A673 (cell line): ENCODE results near the gene SEZ6L. TPM values are rescaled to one million over a fixed set of nuclear protein-coding genes. Genes with fewer than 3 reads are reported as not detected.

Experiments
- BruUV-seq: library from RNA; stranded (reverse); fragments of 400-500 nt; replicated peaks from 2 replicates; lab custom pipeline; 2021; lab: Mats Ljungman, UMichigan
- CTCF ChIA-PET: fragments of 300-600 bp; sonication (Branson Sonifier 250); formaldehyde crosslinking; loops from one replicate; lab custom pipeline; 2022; ENCODE audit warnings: antibody characterized with exemption; lab: Charles Lee
- POLR2A ChIA-PET: fragments of 300-600 bp; sonication (Branson Sonifier 250); formaldehyde crosslinking; loops from one replicate; lab custom pipeline; 2022; ENCODE audit warnings: antibody characterized with exemption; ENCODE audit not compliant: low non-redundant PET; lab: Charles Lee
- DNase-seq: peaks from one replicate; pipeline ENCODE4 v3.0.0-alpha.2; 2015; ENCODE audit warnings: low spot score
- H3K27ac ChIP-seq: fragments of 200-600 bp; sonication (generic); 2 replicates; pipeline ENCODE4 v1.5.1; 2016; ENCODE audit warnings: mixed run types, low read depth, mild to moderate bottlenecking, mixed read lengths, antibody characterized with exemption, low read length; ENCODE audit not compliant: poor library complexity, severe bottlenecking
- H3K27me3 ChIP-seq: fragments of 200-600 bp; sonication (generic); replicated peaks from 2 replicates; pipeline ENCODE4 v1.6.1; 2017; ENCODE audit warnings: mixed run types, low read depth, mild to moderate bottlenecking, mixed read lengths, antibody characterized with exemption, low read length; ENCODE audit not compliant: insufficient read depth, poor library complexity
- H3K36me3 ChIP-seq: fragments of 200-600 bp; sonication (generic); 2 replicates; pipeline ENCODE4 v1.6.1; 2016; ENCODE audit warnings: mixed run types, mild to moderate bottlenecking, mixed read lengths, antibody characterized with exemption, low read length; ENCODE audit not compliant: insufficient read depth, poor library complexity, severe bottlenecking
- H3K4me1 ChIP-seq: fragments of 200-600 bp; sonication (generic); 2 replicates; pipeline ENCODE4 v1.6.1; 2017; ENCODE audit warnings: mixed run types, mild to moderate bottlenecking, mixed read lengths, antibody characterized with exemption, low read length; ENCODE audit not compliant: insufficient read depth, poor library complexity, severe bottlenecking
- H3K4me3 ChIP-seq: fragments of 200-600 bp; sonication (generic); 2 replicates; pipeline ENCODE4 v1.5.1; 2016; ENCODE audit warnings: low read depth, mixed run types, mild to moderate bottlenecking, mixed read lengths, low read length; ENCODE audit not compliant: poor library complexity, severe bottlenecking
- H3K9me3 ChIP-seq: fragments of 200-600 bp; sonication (generic); 2 replicates; pipeline ENCODE4 v1.6.1; 2016; ENCODE audit warnings: mixed run types, low read depth, mild to moderate bottlenecking, mixed read lengths, antibody characterized with exemption, low read length; ENCODE audit not compliant: poor library complexity, severe bottlenecking
- CTCF ChIP-seq: fragments of 300-800, 200-600 bp; sonication (generic); conservative IDR thresholded peaks from 2 replicates; pipeline ENCODE4 v1.5.1; 2017; ENCODE audit warnings: low read depth, mild to moderate bottlenecking, antibody characterized with exemption, low read length, moderate library complexity, mixed read lengths
- EZH2 ChIP-seq: fragments of 200-600 bp; sonication (generic); IDR thresholded peaks from 2 replicates; pipeline ENCODE4 v1.6.1; 2017; ENCODE audit warnings: borderline replicate concordance, low read depth, mild to moderate bottlenecking, mixed read lengths, antibody characterized with exemption, low read length; ENCODE audit not compliant: poor library complexity, severe bottlenecking
- intact Hi-C: fragments of 100-400 bp; cut with micrococcal nuclease; formaldehyde crosslinking; loops from one replicate; pipeline ENCODE4 v1.10.0; 2022; ENCODE audit not compliant: unreplicated experiment
- total RNA-seq: library from RNA; stranded (reverse); gene quantifications from 2 replicates; pipeline ENCODE4 v1.2.3, GENCODE V29; 2021

SEZ6L gene
- total RNA-seq, 1 experiment from 2014 or later = 6.3 TPM

- TF ChIP-seq CTCF = no peak
- TF ChIP-seq EZH2 = no peak
- peak; percentile 12 for DNase-seq
Observed at GRCh38 chr22:26322179-26322905, 153.1 kb downstream of the SEZ6L start.

GRCh38 chr22:26323013-26323412 is 153.8 kb downstream of the SEZ6L start:
- Histone ChIP-seq H3K27ac (no peak overlapping the region), H3K27me3 (no peaks in the 10 kb centered on the region), H3K4me3 (no peak overlapping the region), H3K36me3 (no peaks in the 10 kb centered on the region), H3K9me3 (no peaks in the 10 kb centered on the region), H3K4me1 (no peaks in the 10 kb centered on the region)
- BruUV-seq = no TSS peak
- CTCF ChIA-PET = no interaction called here
- no peak for DNase-seq
- TF ChIP-seq EZH2 (no peak), CTCF (no peak)
- intact Hi-C loops = no loop called here
- POLR2A ChIA-PET = interaction anchor here (0.6 kb wide), 1 partner anchor 10 kb away, joined by 3 read pairs; no protein-coding TSS in a partner anchor

More at GRCh38 chr22:26322179-26322905, 153.1 kb downstream of the SEZ6L start:
- no TSS peak for BruUV-seq
- intact Hi-C loops = no loop called here
- H3K9me3 ChIP-seq = no peaks in the 10 kb centered on the region
- POLR2A ChIA-PET = no interaction called here
- CTCF ChIA-PET = no interaction called here
- H3K27me3 ChIP-seq = peaks cover 4% of the 10 kb centered on the region
- no peaks in the 10 kb centered on the region for H3K36me3 ChIP-seq
- H3K27ac ChIP-seq = no peak overlapping the region
- H3K4me1 ChIP-seq = no peaks in the 10 kb centered on the region
- H3K4me3 ChIP-seq = no peak overlapping the region

GRCh38 chr22:26324150-26324549 is 154.9 kb downstream of the SEZ6L start:
- intact Hi-C loops = no loop called here
- no peaks in the 10 kb centered on the region for H3K9me3 ChIP-seq
- H3K4me1 ChIP-seq = no peaks in the 10 kb centered on the region
- H3K27me3 ChIP-seq = no peaks in the 10 kb centered on the region
- CTCF ChIA-PET = no interaction called here
- H3K4me3 ChIP-seq = no peak overlapping the region
- no peak overlapping the region for H3K27ac ChIP-seq
- no peak for DNase-seq
- TF ChIP-seq CTCF (no peak), EZH2 (no peak)
- BruUV-seq = no TSS peak
- POLR2A ChIA-PET = no interaction called here
- H3K36me3 ChIP-seq = no peaks in the 10 kb centered on the region
